ENCODE results near the gene CACNA1C. TPM values are rescaled to one million over a fixed set of nuclear protein-coding genes. Genes with fewer than 3 reads are reported as not detected.

The CACNA1C gene
- total and polyA plus RNA-seq, 2 of the 4 experiments (the other 2 are of a cell fraction), result 1.6 to 2.6 TPM

- Histone ChIP-seq H2BK120ac (ENCODE audit: low read depth, low read length) (peak overlapping the region; percentile 14; the same call in 1 of the 2 replicates), H3K27ac (ENCODE audit: insufficient read depth, low read length) (no peak overlapping the region), H4K91ac (ENCODE audit: insufficient read depth, low read depth, low read length) (no peak overlapping the region; the same call in 1 of the 2 replicates), H2BK15ac (ENCODE audit: low read depth, low read length) (no peak overlapping the region), H3K18ac (ENCODE audit: low read depth, low read length) (no peak overlapping the region), H3K27me3 (ENCODE audit: control insufficient read depth, insufficient read depth, low read length) (no peaks in the 10 kb centered on the region), H4K5ac (ENCODE audit: low read depth, low read length) (no peak overlapping the region), H2AK9ac (replicated peaks; ENCODE audit: low read depth, low read length, poor library complexity) (no peak overlapping the region), H2BK20ac (ENCODE audit: low read depth, low read length) (no peak overlapping the region), H3K36me3 (ENCODE audit: control insufficient read depth, insufficient read depth, low read length) (no peaks in the 10 kb centered on the region), H2AK5ac (ENCODE audit: low read depth, low read length) (no peak overlapping the region; the same call in 1 of the 2 replicates), H3K4me3 (ENCODE audit: insufficient read depth, low read depth, low read length) (no peak overlapping the region), H3K4me2 (ENCODE audit: low read depth, low read length) (no peak overlapping the region), H3K4me1 (ENCODE audit: control insufficient read depth, insufficient read depth, low read length) (peaks cover 14% of the 10 kb centered on the region), H2AFZ (replicated peaks; ENCODE audit: low read length, poor library complexity) (no peak overlapping the region), H3K14ac (replicated peaks; ENCODE audit: low read depth, low read length) (no peak overlapping the region), H3K56ac (ENCODE audit: extremely low read depth, insufficient read depth, low read length) (no peak overlapping the region), H4K20me1 (ENCODE audit: insufficient read depth, low read length) (no peaks in the 10 kb centered on the region), H4K8ac (ENCODE audit: low read depth in 2 of 2, low read length in 2 of 2) (no peak overlapping the region), H3K9me1 (ENCODE audit: insufficient read depth, low read length) (peaks cover 11% of the 10 kb centered on the region), H2BK5ac (ENCODE audit: low read depth, low read length, poor library complexity, severe bottlenecking) (no peak overlapping the region), H3K79me1 (ENCODE audit: low read depth in 1 of 2, low read length in 2 of 2) (peaks cover 0 to 18% of the 10 kb centered on the region in 2 experiments; a peak in 2 of 4 replicates), H3K23ac (ENCODE audit: low read depth, low read length) (no peak overlapping the region), H3K9me3 (ENCODE audit: control insufficient read depth, insufficient read depth, low read length) (no peaks in the 10 kb centered on the region), H3K4ac (ENCODE audit: low read depth, low read length) (no peak overlapping the region), H3K9ac (ENCODE audit: low read depth, low read length) (no peak overlapping the region)
- dilution Hi-C loops (cut with HindIII; ENCODE audit: low sequenced_read_pairs, unreplicated experiment) (no loop called here), intact Hi-C loops (cut with micrococcal nuclease) (no loop called here), in situ Hi-C loops (cut with MboI; ENCODE audit: low sequenced_read_pairs) (no loop called here)
- TF ChIP-seq BHLHE40 (IDR thresholded peaks at IDR 0.05; ENCODE audit: low read depth, low read length) (no peak), FOS (IDR thresholded peaks at IDR 0.05; ENCODE audit: low read depth, low read length) (no peak), RAD21 (IDR thresholded peaks at IDR 0.05; ENCODE audit: low read length) (no peak), NFE2L2 (IDR thresholded peaks at IDR 0.05; ENCODE audit: low read depth, low read length) (no peak), POLR2A (IDR thresholded peaks at IDR 0.05; ENCODE audit: low read depth, low read length) (no peak), ELK1 (IDR thresholded peaks at IDR 0.05; ENCODE audit: borderline replicate concordance, low read depth, low read length) (no peak), RFX5 (IDR thresholded peaks at IDR 0.05; ENCODE audit: low read depth, low read length) (no peak), SMC3 (IDR thresholded peaks at IDR 0.05; ENCODE audit: low read depth, low read length) (no peak), RCOR1 (IDR thresholded peaks at IDR 0.05; ENCODE audit: insufficient replicate concordance, low read length) (no peak)
- TF ChIP-seq, protein P1, sequence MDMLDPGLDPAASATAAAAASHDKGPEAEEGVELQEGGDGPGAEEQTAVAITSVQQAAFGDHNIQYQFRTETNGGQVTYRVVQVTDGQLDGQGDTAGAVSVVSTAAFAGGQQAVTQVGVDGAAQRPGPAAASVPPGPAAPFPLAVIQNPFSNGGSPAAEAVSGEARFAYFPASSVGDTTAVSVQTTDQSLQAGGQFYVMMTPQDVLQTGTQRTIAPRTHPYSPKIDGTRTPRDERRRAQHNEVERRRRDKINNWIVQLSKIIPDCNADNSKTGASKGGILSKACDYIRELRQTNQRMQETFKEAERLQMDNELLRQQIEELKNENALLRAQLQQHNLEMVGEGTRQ (IDR thresholded peaks at IDR 0.05; ENCODE audit: low read depth, low read length), result no peak
- 92% methylated on average over 13 of the region's 21 CpGs; no CpG with 5 or more reads in 1 of the 2 experiments for WGBS, 2 experiments (ENCODE audit: extremely low coverage in 2 of 2, insufficient read length in 1 of 2)
- no peak for DNase-seq
- ChIA-PET POLR2A (ENCODE audit: unreplicated experiment) (no interaction called here), CTCF (no interaction called here)
- ATAC-seq (ENCODE audit: low read depth), result no peak
- no TSS peak for BruUV-seq (replicated peaks)
Observed at GRCh38 chr12:2185751-2186341, 133.1 kb downstream of the CACNA1C start.

Data from IMR-90 (cell line).